NCI-H1092 (cell line): ENCODE measurements around the gene HIPK2.

Source experiments
- DNase-seq: peaks from one replicate; lab custom pipeline; 2025; lab: John Stamatoyannopoulos, UW

The HIPK2 gene

GRCh38 chr7:139777948-139778841 is at the start of gene HIPK2:
Gene HIPK2, minus strand, starts transcription at chr7:139777998. Its CDS starts 375 bp downstream, at chr7:139777623.
- peak; percentile 82 for DNase-seq

- no peak for DNase-seq
Observed at GRCh38 chr7:139827042-139827441, 49.2 kb upstream of the HIPK2 start.

GRCh38 chr7:139825666-139826290 is 48.0 kb upstream of the HIPK2 start:
- no peak for DNase-seq

- no peak for DNase-seq
Observed at GRCh38 chr7:139823959-139824521, 46.2 kb upstream of the HIPK2 start.

- DNase-seq = no peak
Observed at GRCh38 chr7:139822855-139823254, 45.1 kb upstream of the HIPK2 start.

- no peak for DNase-seq
Observed at GRCh38 chr7:139821349-139822105, 43.7 kb upstream of the HIPK2 start.

- DNase-seq = no peak
Observed at GRCh38 chr7:139820089-139820488, 42.3 kb upstream of the HIPK2 start.

- DNase-seq = no peak
Observed at GRCh38 chr7:139817249-139817648, 39.5 kb upstream of the HIPK2 start.

GRCh38 chr7:139813689-139814088 is 35.9 kb upstream of the HIPK2 start:
- no peak for DNase-seq

- DNase-seq = no peak
Observed at GRCh38 chr7:139813151-139813550, 35.4 kb upstream of the HIPK2 start.

GRCh38 chr7:139811066-139811465 is 33.3 kb upstream of the HIPK2 start:
- no peak for DNase-seq

GRCh38 chr7:139808846-139809442 is 31.1 kb upstream of the HIPK2 start:
- no peak for DNase-seq

GRCh38 chr7:139808427-139808826 is 30.6 kb upstream of the HIPK2 start:
- no peak for DNase-seq

- DNase-seq = no peak
Observed at GRCh38 chr7:139807009-139807408, 29.2 kb upstream of the HIPK2 start.

- DNase-seq = no peak
Observed at GRCh38 chr7:139804571-139804970, 26.8 kb upstream of the HIPK2 start.

GRCh38 chr7:139799586-139799985 is 21.8 kb upstream of the HIPK2 start:
- DNase-seq = no peak

GRCh38 chr7:139798892-139799291 is 21.1 kb upstream of the HIPK2 start:
- no peak for DNase-seq

GRCh38 chr7:139798221-139798620 is 20.4 kb upstream of the HIPK2 start:
- DNase-seq = no peak

GRCh38 chr7:139797607-139798006 is 19.8 kb upstream of the HIPK2 start:
- DNase-seq = no peak

GRCh38 chr7:139791316-139791715 is 13.5 kb upstream of the HIPK2 start:
- DNase-seq = no peak

- DNase-seq = no peak
Observed at GRCh38 chr7:139784648-139785047, 6.8 kb upstream of the HIPK2 start.
